ENCODE measurements around the gene BBS10. TPM values are rescaled to one million over a fixed set of nuclear protein-coding genes. Genes with fewer than 3 reads are reported as not detected.
"Not testable (repeated sequence)": the region's sequence is repeated elsewhere in the genome, so short reads cannot be mapped to it uniquely, and the experiment has no call there.

The BBS10 gene
- total RNA-seq, 1 donor, result 13.8 TPM

DNA sequence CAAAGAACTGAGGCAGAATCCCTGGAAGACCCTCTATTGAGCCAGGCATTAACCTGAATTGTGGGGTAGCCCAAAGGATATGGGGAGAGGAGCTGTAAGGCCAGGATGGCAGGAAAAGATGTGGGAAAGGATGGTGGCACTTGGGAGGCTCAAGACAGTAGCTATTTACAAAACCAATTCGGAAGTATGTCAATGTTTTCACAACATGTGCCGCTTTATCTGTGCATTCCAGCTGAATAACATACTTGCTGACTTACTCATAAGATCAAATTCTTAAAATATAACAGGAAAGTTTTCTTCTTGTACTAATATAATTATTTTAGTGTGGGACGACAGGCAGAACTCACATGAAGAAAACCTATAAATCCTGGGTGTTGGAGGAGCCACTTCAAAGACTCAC, 10.6 kb downstream of the BBS10 start:
- DNase-seq (ENCODE audit: low read depth), result peak; percentile 64
- no peak overlapping the region for H3K4me3 ChIP-seq (ENCODE audit: low read depth, low read length)
- TF ChIP-seq CTCF (IDR thresholded peaks at IDR 0.05; ENCODE audit: insufficient read depth, low read depth, low read length), result no peak

GRCh38 chr12:76332606-76333005, 15.6 kb downstream of the BBS10 start:
- no peak for DNase-seq (ENCODE audit: low read depth)
- TF ChIP-seq CTCF (IDR thresholded peaks at IDR 0.05; ENCODE audit: insufficient read depth, low read depth, low read length), result no peak
- no peak overlapping the region for H3K4me3 ChIP-seq (ENCODE audit: low read depth, low read length)

GRCh38 chr12:76329606-76330005, 18.6 kb downstream of the BBS10 start:
- H3K4me3 ChIP-seq (ENCODE audit: low read depth, low read length), result no peak overlapping the region
- TF ChIP-seq CTCF (IDR thresholded peaks at IDR 0.05; ENCODE audit: insufficient read depth, low read depth, low read length), result no peak
- DNase-seq (ENCODE audit: low read depth), result no peak

GRCh38 chr12:76329159-76329558, 19.1 kb downstream of the BBS10 start:
- H3K4me3 ChIP-seq (ENCODE audit: low read depth, low read length), result no peak overlapping the region
- DNase-seq (ENCODE audit: low read depth), result peak; percentile 73
- TF ChIP-seq CTCF (IDR thresholded peaks at IDR 0.05; ENCODE audit: insufficient read depth, low read depth, low read length), result no peak

DNA sequence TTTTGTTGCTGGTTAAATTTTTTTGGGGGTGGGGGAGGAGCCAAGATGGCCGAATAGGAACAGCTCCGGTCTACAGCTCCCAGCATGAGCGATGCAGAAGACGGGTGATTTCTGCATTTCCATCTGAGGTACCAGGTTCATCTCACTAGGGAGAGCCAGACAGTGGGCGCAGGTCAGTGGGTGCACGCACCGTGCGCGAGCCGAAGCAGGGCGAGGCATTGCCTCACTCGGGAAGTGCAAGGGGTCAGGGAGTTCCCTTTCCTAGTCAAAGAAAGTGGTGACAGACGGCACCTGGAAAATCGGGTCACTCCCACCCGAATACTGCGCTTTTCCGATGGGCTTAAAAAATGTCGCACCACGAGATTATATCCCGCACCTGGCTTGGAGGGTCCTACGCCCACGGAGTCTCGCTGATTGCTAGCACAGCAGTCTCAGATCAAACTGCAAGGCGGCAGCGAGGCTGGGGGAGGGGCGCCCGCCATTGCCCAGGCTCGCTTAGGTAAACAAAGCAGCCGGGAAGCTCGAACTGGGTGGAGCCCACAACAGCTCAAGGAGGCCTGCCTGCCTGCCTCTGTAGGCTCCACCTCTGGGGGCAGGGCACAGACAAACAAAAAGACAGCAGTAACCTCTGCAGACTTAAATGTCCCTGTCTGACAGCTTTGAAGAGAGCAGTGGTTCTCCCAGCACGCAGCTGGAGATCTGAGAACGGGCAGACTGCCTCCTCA, 28.5 kb downstream of the BBS10 start:
- peak overlapping the region; percentile 18 for H3K4me3 ChIP-seq (ENCODE audit: low read depth, low read length)
- not testable (repeated sequence) for DNase-seq (ENCODE audit: low read depth)

GRCh38 chr12:76318773-76319594, 29.2 kb downstream of the BBS10 start:
- no peak overlapping the region for H3K4me3 ChIP-seq (ENCODE audit: low read depth, low read length)
- DNase-seq (ENCODE audit: low read depth), result no peak
- no peak for TF ChIP-seq CTCF (IDR thresholded peaks at IDR 0.05; ENCODE audit: insufficient read depth, low read depth, low read length)

DNA sequence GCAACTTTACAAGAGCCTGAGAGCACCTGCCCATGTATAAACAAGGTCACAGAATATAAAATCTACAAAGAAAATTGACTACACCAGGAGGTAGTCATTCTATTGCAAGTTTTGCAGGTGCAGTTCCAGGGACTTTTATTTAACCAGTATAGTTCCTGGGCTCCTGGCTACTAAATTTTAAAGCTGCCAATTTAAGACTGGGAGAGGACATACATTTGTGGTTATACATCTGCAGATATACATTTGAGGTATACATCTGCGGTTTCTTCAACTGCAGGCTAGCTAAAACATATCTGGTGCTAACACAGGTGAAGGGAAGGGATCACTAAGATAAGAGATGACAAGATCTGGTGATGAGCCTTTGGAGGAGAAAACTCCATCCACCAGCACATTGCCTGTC, 30.2 kb downstream of the BBS10 start:
- no peak for TF ChIP-seq CTCF (IDR thresholded peaks at IDR 0.05; ENCODE audit: insufficient read depth, low read depth, low read length)
- H3K4me3 ChIP-seq (ENCODE audit: low read depth, low read length), result no peak overlapping the region
- no peak for DNase-seq (ENCODE audit: low read depth)

All from fibroblast of villous mesenchyme (primary cell).